Eye (tissue), 1 donor: Measurements from ENCODE around the gene SEC24D.
"Not testable (repeated sequence)": the region's sequence is repeated elsewhere in the genome, so short reads cannot be mapped to it uniquely, and the experiment has no call there.

ENCODE experiments used
- DNase-seq: peaks from one replicate; pipeline ENCODE4 v3.0.0-alpha.2; 2015

The SEC24D gene

DNA sequence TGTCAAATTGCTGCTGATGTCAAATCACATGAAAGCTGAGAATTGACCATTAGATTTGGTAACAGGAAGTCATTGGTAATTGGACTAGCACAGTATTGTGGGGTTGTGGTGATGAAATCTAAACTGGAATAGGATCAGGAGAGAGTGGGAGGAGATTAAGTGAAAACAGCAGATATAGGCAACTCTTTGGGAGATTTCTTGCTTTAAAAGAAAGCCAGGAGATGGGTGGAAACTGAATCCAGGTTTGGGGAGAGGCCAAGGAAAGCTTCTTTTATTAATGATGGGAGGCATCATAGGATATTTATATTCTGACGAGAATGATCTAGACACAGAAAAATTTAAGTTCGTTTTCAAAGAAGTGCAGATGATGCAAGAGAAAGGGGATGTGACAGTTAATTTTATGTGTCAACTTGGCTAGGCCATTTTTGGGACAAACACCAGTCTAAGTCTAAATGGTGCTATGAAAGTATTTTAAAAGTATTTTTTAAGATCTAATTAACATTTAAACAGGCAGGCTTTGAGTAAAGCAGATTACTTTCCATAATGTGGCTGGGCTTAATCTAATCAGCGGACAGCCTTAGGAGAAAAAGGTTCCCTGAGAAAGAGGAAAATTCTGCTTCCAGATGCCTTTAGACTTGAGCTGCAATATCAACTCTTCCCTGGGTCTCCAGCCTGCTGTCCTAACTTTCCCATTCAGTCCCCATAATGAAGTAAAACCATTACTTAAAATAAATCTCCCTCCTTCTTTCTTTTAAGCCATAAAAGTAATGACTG lies 24.7 kb downstream of the SEC24D start:
- no peak for DNase-seq

DNA sequence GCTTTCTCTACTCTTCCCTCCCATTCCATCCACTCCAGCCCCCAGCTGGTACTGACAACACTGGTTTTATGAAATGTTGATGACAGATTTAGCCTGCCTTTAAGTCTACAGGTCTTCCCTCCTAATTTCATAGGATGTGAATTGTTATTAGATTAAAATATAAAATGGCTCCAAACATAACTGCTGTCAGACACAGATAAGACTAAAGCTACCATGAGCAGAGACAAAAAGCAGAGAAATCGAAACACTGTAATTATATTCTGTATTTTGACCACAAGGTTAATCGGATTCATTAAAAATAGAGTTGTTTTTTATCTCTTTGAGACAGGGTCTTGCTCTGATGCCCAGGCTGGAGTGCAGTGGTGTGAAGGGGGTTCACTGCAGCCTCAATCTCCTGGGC lies 28.3 kb downstream of the SEC24D start:
- no peak for DNase-seq

DNA sequence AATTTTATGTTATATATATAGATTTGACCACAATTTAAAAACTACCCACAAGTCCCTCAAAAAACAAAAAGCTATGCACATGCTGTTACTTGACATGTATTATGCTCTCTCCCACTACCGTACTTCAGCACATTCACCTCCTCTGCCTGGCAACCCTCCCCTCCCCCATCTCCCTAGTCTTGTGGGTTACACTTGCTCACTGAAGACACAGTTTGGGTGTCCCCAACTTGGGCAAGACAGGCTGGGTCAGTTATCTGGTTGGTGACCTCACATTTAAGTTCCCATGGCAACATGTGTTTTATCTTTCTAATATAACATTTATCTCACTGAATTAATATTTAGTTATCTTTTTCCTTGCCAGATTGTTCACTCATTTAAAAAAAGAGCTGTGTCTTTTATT lies 32.7 kb downstream of the SEC24D start:
- no peak for DNase-seq

DNA sequence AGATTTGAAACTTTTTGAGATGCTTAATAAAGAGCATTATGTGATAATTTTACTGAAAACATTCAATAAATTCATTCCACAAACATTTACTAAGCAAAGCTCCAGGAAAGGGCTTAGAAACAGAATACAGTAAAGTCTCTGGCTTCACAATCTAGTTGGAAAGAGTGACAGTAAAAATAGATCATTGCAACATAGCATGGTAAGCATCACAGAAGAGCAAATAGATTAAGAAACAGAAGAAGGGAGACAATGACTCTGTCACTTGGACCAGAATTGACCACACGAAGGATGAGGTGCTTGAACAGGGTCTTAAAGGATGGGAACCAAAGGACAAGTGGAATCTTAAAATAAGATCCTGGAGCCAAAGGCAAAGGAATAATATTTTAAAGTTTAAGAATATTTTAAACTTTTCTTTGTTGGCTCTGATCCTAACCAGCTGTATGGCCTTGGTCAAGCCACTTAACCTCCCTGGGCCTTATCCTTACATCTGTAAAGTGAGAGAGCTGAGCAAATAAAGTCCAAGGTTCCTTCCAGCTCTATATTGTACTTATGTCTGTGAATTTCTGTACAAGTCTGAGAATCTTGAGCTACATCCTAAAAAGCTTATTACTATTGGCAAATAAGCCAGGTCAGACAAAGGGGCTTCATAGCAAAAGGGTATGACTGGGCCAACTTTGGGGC lies 33.9 kb downstream of the SEC24D start:
- DNase-seq, result no peak

DNA sequence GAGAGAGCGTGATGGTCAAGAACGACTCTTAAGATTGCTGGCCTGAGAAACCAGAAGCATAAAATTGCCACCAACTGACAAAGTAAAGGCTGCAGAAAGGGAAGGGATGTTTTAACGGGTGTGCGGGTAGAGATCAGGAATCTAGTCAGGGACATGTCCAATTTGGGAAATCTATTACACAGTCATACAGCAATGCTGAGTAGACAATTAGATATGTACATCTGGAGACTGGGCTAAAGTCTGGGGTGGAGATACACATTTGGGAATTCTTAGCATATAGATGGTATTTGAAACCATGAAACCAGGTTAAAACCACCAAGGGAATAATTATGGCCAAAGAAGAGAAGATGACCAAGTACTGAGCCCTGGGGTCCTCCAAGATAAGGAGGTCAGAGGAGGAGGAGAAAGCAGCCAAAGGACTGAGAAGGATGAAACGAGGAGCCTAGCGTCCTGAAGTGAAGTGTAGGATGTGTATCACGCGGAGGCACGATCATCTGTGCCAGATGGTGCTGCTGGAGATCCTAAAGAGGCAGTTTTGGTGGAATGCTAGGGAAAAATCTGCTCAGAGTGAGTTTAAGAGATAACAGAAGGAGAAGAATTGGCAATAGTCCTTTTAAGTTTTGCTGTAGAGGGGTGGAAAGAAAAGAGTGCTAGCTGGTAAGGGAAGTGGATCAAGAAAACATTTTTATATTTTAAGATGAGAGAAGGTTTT lies 36.5 kb downstream of the SEC24D start:
- DNase-seq, result no peak

DNA sequence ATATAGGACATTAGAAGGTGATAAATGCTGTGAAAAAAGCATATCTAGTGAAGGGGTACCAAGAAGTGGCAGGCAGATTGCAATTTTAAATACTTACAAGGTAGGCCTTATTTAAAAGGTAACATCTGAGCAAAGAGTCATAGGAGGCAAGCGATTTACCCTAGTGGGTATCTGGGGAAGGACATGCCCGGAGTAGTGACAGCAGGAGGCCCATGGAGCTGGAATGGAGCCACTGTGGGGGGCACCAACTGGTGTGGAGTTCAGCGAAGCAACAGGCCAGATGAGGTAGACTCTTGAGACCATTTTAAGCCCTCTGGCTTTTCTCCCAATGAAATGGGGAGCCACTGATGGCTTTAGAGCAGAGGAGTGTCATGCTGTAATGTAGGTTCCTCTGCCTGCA lies 37.3 kb downstream of the SEC24D start:
- no peak for DNase-seq

DNA sequence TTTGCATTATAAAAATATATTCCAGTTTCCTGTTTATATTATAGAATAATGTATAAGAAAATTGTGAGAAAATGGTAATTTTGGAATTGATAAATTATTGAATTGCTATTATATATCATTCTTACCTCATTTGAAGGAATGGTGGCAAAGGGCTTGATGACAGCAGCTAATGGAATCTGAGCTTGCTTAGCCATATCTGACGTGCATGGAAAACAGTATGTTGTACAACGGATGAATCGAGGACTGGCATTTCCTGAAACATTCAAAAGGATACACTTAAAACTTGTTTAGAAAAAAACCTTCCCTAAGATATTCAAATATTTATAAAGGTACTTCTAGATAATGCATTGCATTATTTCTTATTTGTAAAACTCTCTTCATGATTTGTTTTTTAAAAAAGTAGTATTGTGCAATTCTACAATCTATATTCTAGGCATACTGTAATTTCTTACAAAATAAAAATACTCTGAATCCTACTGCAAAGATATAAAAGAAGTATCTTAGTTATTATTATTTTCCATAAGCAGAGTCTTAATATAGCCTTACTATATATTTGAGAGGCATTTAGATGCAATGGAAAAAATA lies 38.3 kb downstream of the SEC24D start:
- no peak for DNase-seq

DNA sequence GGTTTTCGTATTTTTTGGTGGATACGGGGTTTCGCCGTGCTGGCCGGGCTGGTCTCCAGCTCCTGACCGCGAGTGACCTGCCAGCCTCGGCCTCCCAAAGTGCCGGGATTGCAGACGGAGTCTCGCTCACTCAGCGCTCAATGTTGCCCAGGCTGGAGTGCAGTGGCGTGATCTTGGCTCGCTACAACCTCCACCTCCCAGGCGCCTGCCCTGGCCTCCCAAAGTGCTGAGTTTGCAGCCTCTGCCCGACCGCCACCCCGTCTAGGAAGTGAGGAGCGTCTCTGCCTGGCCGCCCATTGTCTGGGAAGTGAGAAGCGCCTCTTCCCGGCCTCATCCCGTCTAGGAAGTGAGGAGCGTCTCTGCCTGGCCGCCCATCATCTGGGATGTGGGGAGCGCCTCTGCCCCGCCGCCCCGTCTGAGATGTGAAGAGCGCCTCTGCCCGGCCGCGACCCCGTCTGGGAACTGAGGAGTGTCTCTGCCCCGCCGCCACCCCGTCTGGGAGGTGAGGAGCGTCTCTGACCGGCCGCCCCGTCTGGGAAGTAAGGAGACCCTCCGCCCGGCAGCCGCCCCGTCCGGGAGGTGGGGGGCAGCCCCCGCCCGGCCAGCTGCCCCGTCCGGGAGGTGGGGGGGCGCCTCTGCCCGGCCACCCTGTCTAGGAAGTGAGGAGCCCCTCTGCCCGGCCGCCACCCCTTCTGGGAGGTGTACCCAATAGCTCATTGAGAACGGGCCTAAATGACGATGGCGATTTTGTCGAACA lies 44.1 kb downstream of the SEC24D start:
- not testable (repeated sequence) for DNase-seq

DNA sequence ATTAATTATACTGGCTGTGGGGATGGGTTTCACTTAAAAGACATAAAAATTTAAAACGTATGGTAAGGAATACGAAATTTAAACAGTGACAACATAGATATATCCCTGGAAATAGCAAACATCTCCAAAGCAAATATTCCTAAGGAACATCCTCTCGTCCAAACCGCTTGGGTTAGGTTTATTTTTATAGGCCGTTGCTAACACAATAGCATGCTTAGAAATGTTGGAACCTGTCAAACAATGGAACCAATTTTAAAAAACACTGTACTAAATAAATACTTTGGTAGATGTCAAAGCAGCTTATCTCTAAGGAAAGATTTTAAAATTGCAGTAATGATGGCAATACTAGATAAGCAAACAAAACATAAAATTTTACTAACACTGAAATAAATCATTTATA lies 45.4 kb downstream of the SEC24D start:
- DNase-seq, result no peak

DNA sequence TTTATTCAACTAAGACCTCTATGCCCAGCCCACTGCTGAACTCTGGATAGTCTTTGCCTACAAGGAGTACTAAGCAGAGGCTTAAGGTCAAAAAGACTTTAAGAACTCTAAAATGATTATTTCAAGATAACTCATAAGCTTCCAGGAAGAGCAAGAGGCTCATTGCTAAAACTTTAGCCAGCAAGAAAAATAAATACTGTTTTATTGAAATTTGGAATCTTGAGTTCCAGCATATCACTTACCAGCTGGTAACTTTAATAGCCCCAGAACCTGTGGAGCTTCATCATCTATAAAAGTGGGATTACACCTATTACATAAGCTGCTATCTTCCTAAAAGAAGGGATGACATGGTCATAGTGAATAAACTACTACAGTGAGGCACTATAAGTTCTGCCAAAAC lies 47.0 kb downstream of the SEC24D start:
- DNase-seq, result no peak

DNA sequence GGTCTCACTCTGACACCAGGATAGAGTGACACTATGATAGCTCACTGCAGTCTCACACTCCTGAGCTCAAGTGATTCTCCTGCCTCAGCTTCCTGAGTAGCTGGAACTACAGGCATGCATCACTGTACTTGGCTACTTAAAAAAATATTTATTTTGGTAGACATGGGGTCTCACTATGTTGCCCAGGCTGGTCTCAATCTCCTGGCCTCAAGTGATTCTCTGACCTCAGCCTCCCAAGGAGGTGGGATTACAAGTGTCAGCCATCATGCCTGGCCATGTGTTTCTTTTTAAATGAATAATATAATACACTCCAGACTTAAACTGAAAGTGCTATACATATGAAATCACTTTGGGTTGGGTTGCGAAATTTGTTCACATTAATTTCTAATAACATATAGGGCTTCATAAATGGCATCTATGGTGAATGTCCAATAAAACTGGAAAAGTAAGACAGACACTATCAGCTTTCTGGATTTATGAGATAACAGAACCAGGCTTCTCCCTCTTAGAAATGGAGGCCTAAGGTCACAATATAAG lies 48.0 kb downstream of the SEC24D start:
- DNase-seq, result no peak

DNA sequence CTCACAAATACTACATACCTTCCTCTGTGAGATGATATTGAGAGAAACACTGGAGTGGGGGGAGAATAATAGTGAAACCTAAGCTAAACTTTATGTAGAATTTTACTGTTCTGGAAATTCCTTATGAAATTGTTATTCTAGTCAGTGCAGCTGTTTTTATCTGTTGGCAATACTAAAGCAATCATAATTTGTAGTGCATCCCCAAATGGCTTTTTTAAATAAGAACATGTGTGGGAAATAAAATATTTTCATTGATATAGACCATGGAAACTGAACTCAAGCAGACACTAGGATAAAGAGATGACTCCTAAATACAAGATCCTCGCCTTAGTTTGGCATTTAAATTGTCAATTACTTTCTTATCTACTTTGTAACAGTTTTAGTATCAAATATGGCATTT lies 51.1 kb downstream of the SEC24D start:
- no peak for DNase-seq

DNA sequence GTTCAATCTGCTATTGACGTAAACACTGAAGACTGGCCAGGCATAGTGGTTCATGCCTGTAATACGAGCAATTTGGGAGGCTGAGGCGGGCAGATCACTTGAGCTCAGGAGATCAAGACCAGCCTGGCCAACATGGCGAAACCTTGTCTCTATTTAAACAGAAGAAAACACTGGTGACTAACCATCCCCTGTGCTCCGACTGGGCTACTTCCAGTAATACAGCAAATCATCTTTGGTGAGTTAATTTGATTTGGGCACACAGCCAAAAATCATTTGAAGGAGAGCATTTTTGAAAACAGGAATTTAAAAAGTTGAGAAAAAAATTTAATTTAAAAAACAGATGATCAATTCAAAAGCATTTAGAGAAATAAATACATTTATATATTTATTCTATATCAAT lies 52.0 kb downstream of the SEC24D start:
- DNase-seq, result no peak

DNA sequence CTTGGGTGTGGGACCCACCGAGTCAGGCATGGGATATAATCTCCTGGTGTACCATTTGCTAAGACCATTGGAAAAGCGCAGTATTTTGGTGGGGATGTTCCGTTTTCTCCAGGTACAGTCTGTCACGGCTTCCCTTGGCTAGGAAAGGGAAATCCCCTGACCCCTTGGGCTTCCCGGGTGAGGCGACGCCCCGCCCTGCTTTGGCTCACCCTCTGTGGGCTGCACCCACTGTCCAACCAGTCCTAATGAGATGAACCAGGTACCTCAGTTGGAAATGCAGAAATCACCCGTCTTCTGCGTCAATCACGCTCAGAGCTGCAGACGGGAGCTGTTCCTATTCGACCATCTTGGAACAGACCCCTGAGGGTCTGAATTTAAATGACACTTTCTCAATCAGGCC lies 53.0 kb downstream of the SEC24D start:
- not testable (repeated sequence) for DNase-seq

DNA sequence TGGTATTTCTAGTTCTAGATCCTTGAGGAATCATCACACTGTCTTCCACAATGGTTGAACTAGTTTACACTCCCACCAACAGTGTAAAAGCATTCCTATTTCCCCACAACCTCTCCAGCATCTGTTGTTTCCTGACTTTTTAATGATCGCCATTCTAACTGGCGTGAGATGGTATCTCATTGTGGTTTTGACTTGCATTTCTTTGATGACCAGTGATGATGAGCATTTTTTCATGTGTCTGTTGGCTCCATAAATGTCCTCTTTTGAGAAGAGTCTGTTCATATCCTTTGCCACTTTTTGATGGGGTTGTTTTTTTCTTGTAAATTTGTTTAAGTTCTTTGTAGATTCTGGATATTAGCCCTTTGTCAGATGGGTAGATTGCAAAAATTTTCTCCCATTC lies 58.3 kb downstream of the SEC24D start:
- DNase-seq, result not testable (repeated sequence)

DNA sequence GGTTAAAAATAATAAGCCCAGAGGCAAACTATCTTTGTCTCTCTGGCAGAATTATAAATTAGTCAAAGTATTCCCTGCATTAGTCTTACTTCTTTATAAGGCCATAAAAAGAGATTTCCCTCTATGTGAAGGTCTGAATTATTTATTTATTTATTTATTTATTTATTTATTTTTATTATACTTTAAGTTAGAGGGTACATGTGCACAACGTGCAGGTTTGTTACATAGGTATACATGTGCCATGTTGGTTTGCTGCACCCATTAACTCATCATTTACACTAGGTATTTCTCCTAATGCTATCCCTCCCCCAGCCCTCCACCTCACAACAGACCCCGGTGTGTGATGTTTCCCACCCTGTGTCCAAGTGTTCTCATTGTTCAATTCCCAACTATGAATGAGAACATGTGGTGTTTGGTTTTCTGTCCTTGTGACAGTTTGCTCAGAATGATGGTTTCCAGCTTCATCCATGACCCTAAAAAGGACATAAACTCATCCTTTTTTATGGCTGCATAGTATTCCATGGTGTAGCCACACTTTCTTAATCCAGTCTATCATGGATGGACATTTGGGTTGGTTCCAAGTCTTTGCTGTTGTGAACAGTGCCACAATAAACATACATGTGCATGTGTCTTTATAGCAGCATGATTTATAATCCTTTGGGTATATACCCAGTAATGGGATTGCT lies 58.8 kb downstream of the SEC24D start:
- DNase-seq, result not testable (repeated sequence)

DNA sequence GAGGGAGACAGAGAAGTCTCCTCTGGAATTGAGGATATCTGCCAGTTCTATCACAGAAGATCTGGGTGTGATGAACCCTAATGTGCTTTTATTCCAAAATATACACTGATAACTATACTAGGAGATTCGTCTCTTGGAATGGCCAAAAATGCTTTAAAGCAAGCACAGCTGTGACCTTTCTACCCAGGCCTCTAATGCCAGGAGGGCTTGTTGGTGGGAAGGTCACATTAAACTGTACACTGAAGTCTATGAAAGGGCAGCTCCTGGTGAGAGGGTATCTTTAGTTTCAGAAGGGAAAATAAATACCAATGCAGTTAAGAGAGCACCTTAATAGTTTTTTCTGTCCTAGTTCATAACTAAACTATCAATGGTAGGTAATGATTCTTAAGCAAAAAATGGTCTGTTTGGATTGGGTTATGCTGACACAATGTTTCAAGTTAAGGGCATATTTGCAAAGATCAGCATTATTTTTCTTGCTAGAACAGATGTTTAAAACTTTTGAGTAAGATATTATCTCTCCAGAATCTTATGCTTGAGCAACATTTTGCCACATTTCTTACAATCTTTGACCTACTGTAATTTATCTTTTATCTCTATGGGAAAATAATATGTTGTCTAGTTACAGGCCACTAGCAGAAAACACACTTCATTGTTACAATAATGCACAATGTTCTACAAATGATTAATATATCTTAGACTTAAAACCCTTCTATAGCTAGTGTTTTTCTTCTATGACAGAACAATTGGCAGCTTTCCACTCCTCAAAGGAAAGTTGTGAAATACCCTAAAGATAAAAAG lies 59.6 kb downstream of the SEC24D start:
- no peak for DNase-seq

DNA sequence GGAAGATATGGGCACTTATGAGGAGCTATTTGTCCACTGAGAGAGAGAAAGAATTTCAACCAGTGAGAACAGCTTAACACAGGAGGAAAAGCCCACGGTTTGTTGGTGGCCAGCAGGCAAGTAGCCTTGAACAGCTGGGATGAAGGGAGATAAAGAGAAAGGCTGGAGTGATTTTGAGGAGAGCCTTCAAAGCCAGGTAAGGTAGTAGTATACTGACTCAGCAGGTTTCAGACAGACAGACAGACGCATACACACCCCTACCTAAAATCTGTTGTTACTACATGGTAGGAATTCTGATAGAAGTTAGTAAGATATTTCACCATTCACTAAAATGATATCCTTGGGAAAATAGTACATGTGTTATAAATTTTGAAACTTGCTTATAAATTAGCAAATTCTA lies 60.5 kb downstream of the SEC24D start:
- no peak for DNase-seq

DNA sequence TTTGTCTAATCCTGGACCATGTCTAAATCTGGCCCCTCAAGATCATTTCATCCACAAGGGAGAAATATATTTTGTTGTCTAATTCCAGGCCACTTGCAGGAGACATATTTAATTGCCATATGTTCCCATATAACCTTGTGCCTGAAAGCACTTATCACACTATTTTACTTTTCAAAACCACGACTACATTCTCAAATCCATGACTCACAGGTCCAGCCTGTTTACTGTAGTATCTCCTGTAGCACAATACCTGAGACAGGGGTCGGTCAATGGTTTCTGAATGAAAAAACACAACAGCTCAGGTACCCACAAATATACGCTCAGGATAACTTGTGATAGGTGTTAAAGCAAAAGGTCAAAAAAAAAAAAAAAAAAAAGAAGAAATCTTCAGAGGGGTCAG lies 60.9 kb downstream of the SEC24D start:
- DNase-seq, result no peak

DNA sequence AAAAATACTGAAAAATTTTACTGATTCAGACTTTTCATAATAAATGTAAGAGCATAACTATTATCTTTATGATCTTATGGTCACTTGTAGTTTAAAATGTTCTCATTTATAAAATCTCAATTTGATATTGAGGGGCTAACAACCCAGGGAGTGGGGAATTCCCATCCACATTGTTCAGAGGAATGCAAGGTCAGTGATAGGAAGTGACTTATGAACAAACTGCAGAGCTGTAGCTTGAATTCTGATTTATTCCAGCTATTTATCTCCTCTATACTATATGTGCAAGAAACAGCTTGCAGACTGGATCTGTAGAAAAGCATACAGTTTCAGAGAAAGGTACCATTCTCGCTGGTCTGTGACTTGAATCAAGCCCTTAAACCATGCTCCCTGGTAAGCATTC lies 61.6 kb downstream of the SEC24D start:
- DNase-seq, result no peak

DNA sequence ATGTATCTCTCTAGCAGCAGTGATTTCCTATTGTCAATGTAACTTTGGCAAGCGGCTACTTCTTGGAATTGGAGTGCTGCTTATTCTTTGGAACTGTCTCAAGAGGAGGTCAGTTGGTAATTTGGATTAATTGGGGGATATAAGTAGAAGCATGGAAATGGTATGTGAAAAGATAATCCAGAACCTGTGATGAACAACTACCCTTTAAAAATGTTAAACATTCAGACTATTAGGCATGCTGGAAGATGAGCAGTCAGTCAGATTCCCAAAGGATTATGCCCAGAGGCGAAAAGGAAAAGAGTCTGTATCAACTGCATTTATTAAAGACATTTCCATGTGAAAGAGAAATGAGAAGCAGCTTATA lies 62.5 kb downstream of the SEC24D start:
- DNase-seq, result no peak
